Activated gamma-delta T cell treated with anti-CD3 and anti-CD28 coated beads, Interleukin-2, amount 50 U/mL, for 16 hours (primary cell): Measurements from ENCODE around the gene TMSB15A.
"Not testable (repeated sequence)": the region's sequence is repeated elsewhere in the genome, so short reads cannot be mapped to it uniquely, and the experiment has no call there.

Experiments
- DNase-seq: peaks from one replicate; pipeline ENCODE4 v3.0.0-alpha.2; 2020; ENCODE audit warnings: low read depth

The TMSB15A gene

GRCh38 chrX:102515975-102516941, at the start of gene TMSB15A:
TMSB15A (minus strand) TSS chrX:102516739.
- no peak for DNase-seq

GRCh38 chrX:102560423-102561068, 44.0 kb upstream of the TMSB15A start:
- DNase-seq = no peak

GRCh38 chrX:102558607-102559006, 42.1 kb upstream of the TMSB15A start:
- DNase-seq = no peak

- no peak for DNase-seq
Measured at GRCh38 chrX:102548231-102548630, 31.7 kb upstream of the TMSB15A start.

GRCh38 chrX:102546828-102547493, 30.4 kb upstream of the TMSB15A start:
- no peak for DNase-seq

- not testable (repeated sequence) for DNase-seq
Measured at GRCh38 chrX:102546175-102546574, 29.6 kb upstream of the TMSB15A start.

GRCh38 chrX:102535958-102536357, 19.4 kb upstream of the TMSB15A start:
- no peak for DNase-seq

GRCh38 chrX:102517326-102517725, 787 bp upstream of the TMSB15A start:
- DNase-seq = no peak

- DNase-seq = no peak
Measured at GRCh38 chrX:102514536-102514935, 2.0 kb downstream of the TMSB15A start.

- DNase-seq = no peak
Measured at GRCh38 chrX:102498732-102499131, 17.8 kb downstream of the TMSB15A start.

- no peak for DNase-seq
Measured at GRCh38 chrX:102491766-102492165, 24.8 kb downstream of the TMSB15A start.

GRCh38 chrX:102478765-102479164, 37.8 kb downstream of the TMSB15A start:
- DNase-seq = not testable (repeated sequence)

- DNase-seq = not testable (repeated sequence)
Measured at GRCh38 chrX:102471762-102472220, 44.7 kb downstream of the TMSB15A start, which contains the start of gene TCP11X2. TCP11X2 (minus strand) TSS chrX:102471812.

- DNase-seq = not testable (repeated sequence)
Measured at GRCh38 chrX:102470215-102470614, 46.3 kb downstream of the TMSB15A start.
